ENCODE results near the gene MTHFSD.

DNA sequence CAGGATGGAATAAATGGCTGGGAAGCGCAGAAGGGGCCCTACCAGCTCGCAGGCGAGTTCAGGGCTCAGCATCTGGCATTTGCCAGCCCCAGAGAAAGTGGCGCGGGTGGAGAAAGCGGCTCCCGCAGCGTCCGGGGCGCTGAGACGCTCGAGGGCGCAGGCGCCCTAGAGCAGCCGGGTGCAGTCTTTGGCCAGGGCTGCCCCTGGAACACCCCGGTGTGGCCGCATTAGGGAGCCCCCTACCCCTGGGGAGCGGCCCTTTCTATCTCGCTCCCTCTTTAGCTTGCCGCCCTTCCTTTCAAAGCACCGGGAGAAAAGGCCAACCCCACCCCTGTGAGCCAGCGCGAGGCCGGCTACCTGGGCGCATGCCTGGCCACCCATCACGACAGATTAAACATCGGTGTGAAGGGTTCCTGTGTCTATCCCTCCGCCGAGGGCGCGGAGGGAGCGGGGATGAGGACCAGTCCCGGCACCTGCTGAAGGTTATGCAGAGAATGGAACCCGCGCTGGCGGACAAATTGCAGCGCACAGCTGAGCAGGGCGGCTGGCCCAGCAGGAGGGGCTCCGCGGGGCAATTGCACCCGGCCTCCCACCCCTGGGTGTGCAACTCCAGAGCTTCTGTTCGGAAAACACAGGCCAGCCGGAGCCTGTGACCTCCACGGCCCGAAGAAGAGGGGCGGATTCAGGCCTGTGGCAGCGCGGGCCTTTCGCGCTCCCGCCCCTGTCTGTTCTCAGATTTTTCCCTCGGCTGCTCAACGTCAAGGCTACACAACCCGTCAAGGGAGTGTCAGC lies 60.3 kb downstream of the MTHFSD start:
- no peak for TF ChIP-seq ZBTB7A (IDR thresholded peaks at IDR 0.05; ENCODE audit: low read depth)
- TF ChIP-seq, protein P1, sequence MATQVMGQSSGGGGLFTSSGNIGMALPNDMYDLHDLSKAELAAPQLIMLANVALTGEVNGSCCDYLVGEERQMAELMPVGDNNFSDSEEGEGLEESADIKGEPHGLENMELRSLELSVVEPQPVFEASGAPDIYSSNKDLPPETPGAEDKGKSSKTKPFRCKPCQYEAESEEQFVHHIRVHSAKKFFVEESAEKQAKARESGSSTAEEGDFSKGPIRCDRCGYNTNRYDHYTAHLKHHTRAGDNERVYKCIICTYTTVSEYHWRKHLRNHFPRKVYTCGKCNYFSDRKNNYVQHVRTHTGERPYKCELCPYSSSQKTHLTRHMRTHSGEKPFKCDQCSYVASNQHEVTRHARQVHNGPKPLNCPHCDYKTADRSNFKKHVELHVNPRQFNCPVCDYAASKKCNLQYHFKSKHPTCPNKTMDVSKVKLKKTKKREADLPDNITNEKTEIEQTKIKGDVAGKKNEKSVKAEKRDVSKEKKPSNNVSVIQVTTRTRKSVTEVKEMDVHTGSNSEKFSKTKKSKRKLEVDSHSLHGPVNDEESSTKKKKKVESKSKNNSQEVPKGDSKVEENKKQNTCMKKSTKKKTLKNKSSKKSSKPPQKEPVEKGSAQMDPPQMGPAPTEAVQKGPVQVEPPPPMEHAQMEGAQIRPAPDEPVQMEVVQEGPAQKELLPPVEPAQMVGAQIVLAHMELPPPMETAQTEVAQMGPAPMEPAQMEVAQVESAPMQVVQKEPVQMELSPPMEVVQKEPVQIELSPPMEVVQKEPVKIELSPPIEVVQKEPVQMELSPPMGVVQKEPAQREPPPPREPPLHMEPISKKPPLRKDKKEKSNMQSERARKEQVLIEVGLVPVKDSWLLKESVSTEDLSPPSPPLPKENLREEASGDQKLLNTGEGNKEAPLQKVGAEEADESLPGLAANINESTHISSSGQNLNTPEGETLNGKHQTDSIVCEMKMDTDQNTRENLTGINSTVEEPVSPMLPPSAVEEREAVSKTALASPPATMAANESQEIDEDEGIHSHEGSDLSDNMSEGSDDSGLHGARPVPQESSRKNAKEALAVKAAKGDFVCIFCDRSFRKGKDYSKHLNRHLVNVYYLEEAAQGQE (IDR thresholded peaks at IDR 0.05; ENCODE audit: low read depth) = no peak
- no peak for TF ChIP-seq EP300 (IDR thresholded peaks at IDR 0.05; ENCODE audit: borderline replicate concordance)
- TF ChIP-seq CEBPB (IDR thresholded peaks at IDR 0.05) = no peak
- no peak for TF ChIP-seq YY1 (IDR thresholded peaks at IDR 0.05; ENCODE audit: low read depth)
- no peak for TF ChIP-seq TAF1 (IDR thresholded peaks at IDR 0.05; ENCODE audit: low read depth)
- no peak for TF ChIP-seq FOXM1 (IDR thresholded peaks at IDR 0.05; ENCODE audit: borderline replicate concordance, low read depth)
- TF ChIP-seq NFIC (IDR thresholded peaks at IDR 0.05) = no peak
- TF ChIP-seq TCF12 (IDR thresholded peaks at IDR 0.05; ENCODE audit: low read depth) = no peak
- no peak for TF ChIP-seq EGR1 (IDR thresholded peaks at IDR 0.05)

Measured in Ishikawa (cell line).